ENCODE measurements around the gene ZDHHC6.
"Not testable (repeated sequence)": the region's sequence is repeated elsewhere in the genome, so short reads cannot be mapped to it uniquely, and the experiment has no call there.

The ZDHHC6 gene

DNA sequence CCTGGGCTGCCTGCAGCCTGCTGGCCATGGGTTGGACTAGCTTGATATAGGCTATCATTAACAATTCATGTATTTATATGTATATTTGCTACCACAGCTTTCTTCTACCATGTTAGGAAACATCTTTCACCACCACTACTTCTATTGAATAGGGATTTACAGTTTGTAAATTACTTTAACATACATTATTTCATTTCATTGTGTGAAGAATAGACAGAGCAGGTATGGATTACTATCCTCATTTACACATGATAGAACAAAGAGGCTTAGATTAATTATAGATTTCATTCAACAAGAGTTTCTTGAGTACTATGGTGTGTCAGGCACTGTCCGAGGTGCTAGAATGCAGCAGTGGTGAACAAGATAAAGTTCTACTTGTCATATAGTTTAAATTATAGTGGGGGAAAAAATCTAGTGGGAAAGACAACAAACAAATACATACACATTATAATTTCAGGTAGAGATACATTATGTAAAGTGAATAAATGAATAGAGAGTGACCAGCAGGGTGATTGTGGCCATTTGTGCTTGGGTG, 20.9 kb upstream of the ZDHHC6 start:
- H3F3A ChIP-seq (ENCODE audit: insufficient read depth, low read length): peaks cover 5% of the 10 kb centered on the region
- H4K20me1 ChIP-seq (ENCODE audit: insufficient read depth, low read length): peaks cover 17% of the 10 kb centered on the region
- no peaks in the 10 kb centered on the region for H3K27me3 ChIP-seq (replicated peaks; ENCODE audit: insufficient read depth, low read length)
- no peaks in the 10 kb centered on the region for H3K36me3 ChIP-seq (replicated peaks; ENCODE audit: insufficient read depth, low read length)
- H3K9me3 ChIP-seq (replicated peaks; ENCODE audit: insufficient read depth, low read length): no peaks in the 10 kb centered on the region
- no peak overlapping the region for H2AFZ ChIP-seq (ENCODE audit: low read length)
- H3K79me2 ChIP-seq (ENCODE audit: low read length): peaks cover 7% of the 10 kb centered on the region; the same call in 1 of the 2 replicates
- TF ChIP-seq EZH2 (optimal IDR thresholded peaks at IDR 0.05; ENCODE audit: low read depth, low read length) (no peak), EZH2phosphoT487 (IDR thresholded peaks at IDR 0.05; ENCODE audit: low read length) (no peak)
- TF ChIP-seq, protein P1, sequence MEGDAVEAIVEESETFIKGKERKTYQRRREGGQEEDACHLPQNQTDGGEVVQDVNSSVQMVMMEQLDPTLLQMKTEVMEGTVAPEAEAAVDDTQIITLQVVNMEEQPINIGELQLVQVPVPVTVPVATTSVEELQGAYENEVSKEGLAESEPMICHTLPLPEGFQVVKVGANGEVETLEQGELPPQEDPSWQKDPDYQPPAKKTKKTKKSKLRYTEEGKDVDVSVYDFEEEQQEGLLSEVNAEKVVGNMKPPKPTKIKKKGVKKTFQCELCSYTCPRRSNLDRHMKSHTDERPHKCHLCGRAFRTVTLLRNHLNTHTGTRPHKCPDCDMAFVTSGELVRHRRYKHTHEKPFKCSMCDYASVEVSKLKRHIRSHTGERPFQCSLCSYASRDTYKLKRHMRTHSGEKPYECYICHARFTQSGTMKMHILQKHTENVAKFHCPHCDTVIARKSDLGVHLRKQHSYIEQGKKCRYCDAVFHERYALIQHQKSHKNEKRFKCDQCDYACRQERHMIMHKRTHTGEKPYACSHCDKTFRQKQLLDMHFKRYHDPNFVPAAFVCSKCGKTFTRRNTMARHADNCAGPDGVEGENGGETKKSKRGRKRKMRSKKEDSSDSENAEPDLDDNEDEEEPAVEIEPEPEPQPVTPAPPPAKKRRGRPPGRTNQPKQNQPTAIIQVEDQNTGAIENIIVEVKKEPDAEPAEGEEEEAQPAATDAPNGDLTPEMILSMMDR (IDR thresholded peaks at IDR 0.05; ENCODE audit: low read length): no peak
- no peak overlapping the region for H3K4me3 ChIP-seq (ENCODE audit: low read length)
- DNase-seq: no peak
- H3K9ac ChIP-seq (ENCODE audit: low read length): no peak overlapping the region
- no peaks in the 10 kb centered on the region for H3K9me2 ChIP-seq (replicated peaks; ENCODE audit: insufficient read depth, low read length)
- no peak overlapping the region for H3K27ac ChIP-seq (ENCODE audit: low read length)
- H3K4me2 ChIP-seq (ENCODE audit: low read depth, low read length): no peak overlapping the region
- peaks cover 9% of the 10 kb centered on the region; the same call in 1 of the 2 replicates for H3K4me1 ChIP-seq (ENCODE audit: low read length)

DNA sequence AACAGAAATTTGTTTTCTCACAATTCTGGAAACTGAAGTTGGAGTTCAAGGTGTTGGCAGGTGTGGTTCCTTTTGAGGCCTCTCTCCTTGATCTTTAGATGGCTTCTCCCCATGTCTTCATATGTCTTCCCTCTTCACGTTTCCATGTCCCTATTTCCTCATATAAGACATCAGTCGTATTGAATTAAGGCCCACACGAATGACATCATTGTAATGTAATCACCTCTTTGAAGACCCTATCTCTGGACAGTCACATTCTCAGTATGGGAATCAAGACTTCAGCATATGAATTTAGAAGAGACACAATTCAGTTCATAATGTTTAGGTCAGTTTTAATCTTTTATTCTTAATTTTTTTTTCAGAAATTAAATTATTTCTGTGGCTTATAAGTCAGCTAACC, 20.1 kb upstream of the ZDHHC6 start:
- no peaks in the 10 kb centered on the region for H3K27me3 ChIP-seq (replicated peaks; ENCODE audit: insufficient read depth, low read length)
- H3F3A ChIP-seq (ENCODE audit: insufficient read depth, low read length): peaks cover 5% of the 10 kb centered on the region
- H2AFZ ChIP-seq (ENCODE audit: low read length): no peak overlapping the region
- TF ChIP-seq, protein P1 (IDR thresholded peaks at IDR 0.05; ENCODE audit: low read length): no peak
- H3K9ac ChIP-seq (ENCODE audit: low read length): no peak overlapping the region
- H3K4me3 ChIP-seq (ENCODE audit: low read length): no peak overlapping the region
- H3K4me2 ChIP-seq (ENCODE audit: low read depth, low read length): no peak overlapping the region
- no peaks in the 10 kb centered on the region for H3K9me3 ChIP-seq (replicated peaks; ENCODE audit: insufficient read depth, low read length)
- H3K36me3 ChIP-seq (replicated peaks; ENCODE audit: insufficient read depth, low read length): no peaks in the 10 kb centered on the region
- no peak overlapping the region for H3K27ac ChIP-seq (ENCODE audit: low read length)
- peaks cover 9% of the 10 kb centered on the region; the same call in 1 of the 2 replicates for H3K4me1 ChIP-seq (ENCODE audit: low read length)
- DNase-seq: no peak
- no peaks in the 10 kb centered on the region for H3K9me2 ChIP-seq (replicated peaks; ENCODE audit: insufficient read depth, low read length)
- H3K79me2 ChIP-seq (ENCODE audit: low read length): no peaks in the 10 kb centered on the region; the same call in 1 of the 2 replicates
- peaks cover 11% of the 10 kb centered on the region for H4K20me1 ChIP-seq (ENCODE audit: insufficient read depth, low read length)

DNA sequence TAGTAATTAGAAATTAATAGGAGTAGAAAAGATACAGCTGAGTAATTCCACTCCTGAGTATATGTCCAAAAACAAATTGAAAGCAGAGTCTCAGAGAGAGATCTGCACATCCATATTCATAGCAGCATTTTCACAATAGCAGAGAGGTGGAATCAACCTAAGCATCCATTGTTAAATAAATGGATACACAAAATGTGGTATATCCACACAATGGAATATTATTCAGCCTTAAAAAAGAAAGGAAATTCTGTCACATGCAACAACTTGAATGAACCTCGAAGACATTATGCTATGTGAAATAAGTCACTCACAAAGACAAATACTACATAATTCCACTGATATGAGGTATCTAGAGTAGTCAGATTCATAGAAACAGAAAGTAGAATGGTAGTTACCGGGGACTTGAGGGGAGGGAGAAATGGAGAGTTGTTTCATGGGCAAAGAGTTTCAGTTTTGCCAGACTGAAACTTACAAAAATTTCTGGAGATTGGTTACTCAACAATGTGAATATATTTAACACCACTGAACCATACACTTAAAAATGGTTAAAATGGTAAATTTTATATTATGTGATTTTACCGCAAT, 18.7 kb upstream of the ZDHHC6 start:
- Histone ChIP-seq H3K79me2 (ENCODE audit: low read length) (no peaks in the 10 kb centered on the region; the same call in 1 of the 2 replicates), H3K36me3 (replicated peaks; ENCODE audit: insufficient read depth, low read length) (no peaks in the 10 kb centered on the region)
- TF ChIP-seq, protein P1 (IDR thresholded peaks at IDR 0.05; ENCODE audit: low read length): no peak
- TF ChIP-seq EZH2 (optimal IDR thresholded peaks at IDR 0.05; ENCODE audit: low read depth, low read length) (no peak), EZH2phosphoT487 (IDR thresholded peaks at IDR 0.05; ENCODE audit: low read length) (peak; percentile 80; the same call in 1 of the 2 replicates)

DNA sequence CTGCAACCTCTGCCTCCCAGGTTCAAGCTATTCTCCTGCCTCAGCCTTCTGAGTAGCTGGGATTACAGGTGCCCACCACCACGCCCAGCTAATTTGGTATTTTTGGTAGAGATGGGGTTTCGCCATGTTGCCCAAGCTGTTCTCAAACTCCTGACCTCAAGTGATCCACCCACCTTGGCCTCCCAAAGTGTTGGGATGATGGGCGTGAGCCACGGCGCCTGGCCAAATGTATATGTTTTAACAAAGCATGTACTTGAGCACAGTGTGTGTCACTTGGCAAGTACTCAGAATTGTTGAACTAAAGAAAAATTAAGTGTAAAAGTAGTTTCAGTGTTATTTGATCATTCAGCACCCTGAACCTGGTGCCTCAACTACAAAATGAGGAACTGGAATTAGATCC, 17.4 kb upstream of the ZDHHC6 start:
- H4K20me1 ChIP-seq (ENCODE audit: insufficient read depth, low read length): peaks cover 11% of the 10 kb centered on the region; the same call in 1 of the 2 replicates
- H3K9me3 ChIP-seq (replicated peaks; ENCODE audit: insufficient read depth, low read length); H3K9ac ChIP-seq (ENCODE audit: low read length); H3K4me3 ChIP-seq (ENCODE audit: low read length); H3K27me3 ChIP-seq (replicated peaks; ENCODE audit: insufficient read depth, low read length); H3K36me3 ChIP-seq (replicated peaks; ENCODE audit: insufficient read depth, low read length); H3K9me2 ChIP-seq (replicated peaks; ENCODE audit: insufficient read depth, low read length); H3K4me2 ChIP-seq (ENCODE audit: low read depth, low read length); H2AFZ ChIP-seq (ENCODE audit: low read length); H3K4me1 ChIP-seq (ENCODE audit: low read length); H3F3A ChIP-seq (ENCODE audit: insufficient read depth, low read length); H3K27ac ChIP-seq (ENCODE audit: low read length); H3K79me2 ChIP-seq (ENCODE audit: low read length); DNase-seq: not testable (repeated sequence)

More for the DNA sequence above, 18.7 kb upstream of the ZDHHC6 start:
- peak; percentile 66 for DNase-seq
- Histone ChIP-seq H3K9me2 (replicated peaks; ENCODE audit: insufficient read depth, low read length) (no peaks in the 10 kb centered on the region), H3K4me2 (ENCODE audit: low read depth, low read length) (peak overlapping the region; percentile 21; the same call in 1 of the 2 replicates), H3K4me1 (ENCODE audit: low read length) (peaks cover 9% of the 10 kb centered on the region; the same call in 1 of the 2 replicates), H3K27ac (ENCODE audit: low read length) (no peak overlapping the region), H3K4me3 (ENCODE audit: low read length) (no peak overlapping the region), H3K27me3 (replicated peaks; ENCODE audit: insufficient read depth, low read length) (no peaks in the 10 kb centered on the region), H3F3A (ENCODE audit: insufficient read depth, low read length) (peaks cover 5% of the 10 kb centered on the region), H2AFZ (ENCODE audit: low read length) (no peak overlapping the region), H4K20me1 (ENCODE audit: insufficient read depth, low read length) (peaks cover 11% of the 10 kb centered on the region), H3K9me3 (replicated peaks; ENCODE audit: insufficient read depth, low read length) (no peaks in the 10 kb centered on the region), H3K9ac (ENCODE audit: low read length) (no peak overlapping the region)
